Epidermal melanocyte (primary cell): Measurements from ENCODE around the gene MICAL3.
"Not testable (repeated sequence)": the region's sequence is repeated elsewhere in the genome, so short reads cannot be mapped to it uniquely, and the experiment has no call there.

Experiments used
- DNase-seq: peaks from one replicate; pipeline ENCODE4 v3.0.0; 2011; ENCODE audit warnings: low spot score; ENCODE audit not compliant: insufficient read length

Gene MICAL3

DNA sequence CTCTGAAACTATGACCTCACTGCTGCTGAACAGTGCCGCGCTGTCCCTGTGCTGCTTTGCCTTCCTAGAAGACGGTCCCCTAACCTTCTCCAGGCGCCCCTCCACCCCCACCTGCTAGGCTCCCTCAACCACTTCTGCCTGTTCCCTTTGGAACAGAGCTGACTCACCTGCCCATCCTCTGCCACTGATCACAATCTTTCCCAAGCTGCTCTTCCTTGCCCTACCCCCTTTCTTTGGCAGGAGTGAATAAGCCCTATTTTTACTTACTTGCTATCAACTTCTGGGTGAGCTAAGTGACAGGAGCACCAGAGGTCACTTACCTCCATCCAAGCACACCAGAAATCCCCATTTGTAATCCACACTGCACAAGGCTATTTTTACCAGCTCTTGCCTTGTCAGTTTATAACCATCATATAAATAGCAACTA lies 134.1 kb downstream of the MICAL3 start:
- DNase-seq = no peak

DNA sequence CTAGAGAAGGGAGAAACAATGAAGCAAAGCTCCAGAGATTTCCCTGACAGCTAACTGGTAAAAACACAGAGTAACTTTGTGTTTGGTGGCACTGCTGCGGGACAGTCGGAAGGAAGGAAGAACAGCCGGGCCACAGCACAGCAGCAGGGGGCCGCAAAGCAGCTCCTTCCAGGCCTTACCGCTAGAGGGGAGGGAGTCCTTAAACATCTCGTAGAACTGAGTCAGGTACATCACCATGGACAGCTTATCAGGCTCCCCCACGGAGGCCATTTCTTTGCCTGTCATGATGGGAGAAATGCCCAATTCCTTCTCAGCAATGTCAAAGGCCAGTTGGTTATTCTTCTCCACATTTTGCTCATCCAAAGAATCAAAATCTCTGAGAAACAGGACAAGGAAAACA lies 135.5 kb downstream of the MICAL3 start:
- DNase-seq = no peak

DNA sequence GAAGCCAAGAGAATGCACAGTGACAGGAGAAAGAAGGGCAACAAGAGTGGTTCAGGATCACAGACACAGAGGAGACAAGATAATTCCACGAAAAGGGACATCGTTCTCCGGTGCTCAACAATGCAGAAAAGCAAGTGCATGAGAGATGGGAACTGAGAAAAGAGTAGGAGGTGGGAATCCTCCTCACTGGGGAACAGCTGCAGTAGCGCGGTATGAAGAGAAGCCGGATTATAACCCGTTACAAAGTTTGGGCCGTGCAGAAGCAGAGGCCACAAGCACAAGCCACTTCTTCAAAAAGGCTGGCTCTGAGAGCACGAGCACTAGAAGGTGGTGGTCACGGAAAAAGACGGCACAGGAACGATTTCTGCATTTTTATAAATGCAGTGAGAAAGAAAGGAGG lies 135.9 kb downstream of the MICAL3 start:
- no peak for DNase-seq

DNA sequence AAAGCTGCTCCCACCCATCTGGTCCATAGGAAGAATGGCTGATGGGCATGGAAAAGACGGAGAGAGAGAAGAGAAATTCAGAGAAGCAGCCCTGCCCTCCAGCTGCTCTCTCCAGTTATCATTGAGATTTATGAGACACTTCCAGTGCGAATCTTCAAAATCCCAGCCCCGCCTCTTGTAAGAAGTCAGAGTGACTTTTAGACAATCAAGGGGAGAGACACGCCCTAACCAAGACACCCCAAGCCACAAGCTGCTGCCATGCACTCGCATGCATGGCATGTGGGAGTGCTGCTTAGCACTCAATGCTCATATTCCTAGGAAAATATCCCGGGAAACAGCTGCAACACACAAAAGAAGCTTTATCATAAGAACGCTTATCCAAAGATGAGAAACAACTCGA lies 139.5 kb downstream of the MICAL3 start:
- DNase-seq = no peak

DNA sequence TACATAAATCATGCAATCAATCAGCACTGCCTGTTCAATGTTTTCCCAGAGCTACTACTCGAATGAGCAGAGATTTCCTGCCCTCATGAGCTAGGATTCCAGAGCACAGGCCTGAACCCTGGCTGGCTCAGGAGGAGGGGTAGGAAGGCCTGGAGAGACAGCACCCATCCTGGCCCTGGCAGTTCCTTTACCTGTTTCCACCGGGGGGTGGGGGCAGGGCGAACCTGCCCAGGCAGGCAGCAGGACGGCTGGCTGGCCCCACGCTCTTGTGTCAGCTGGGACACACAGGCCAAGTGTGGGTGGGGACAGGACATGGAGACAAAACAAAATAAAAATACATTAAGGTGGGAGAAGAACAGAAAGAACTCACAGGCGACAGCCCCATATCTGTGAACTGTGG lies 140.3 kb downstream of the MICAL3 start:
- no peak for DNase-seq

DNA sequence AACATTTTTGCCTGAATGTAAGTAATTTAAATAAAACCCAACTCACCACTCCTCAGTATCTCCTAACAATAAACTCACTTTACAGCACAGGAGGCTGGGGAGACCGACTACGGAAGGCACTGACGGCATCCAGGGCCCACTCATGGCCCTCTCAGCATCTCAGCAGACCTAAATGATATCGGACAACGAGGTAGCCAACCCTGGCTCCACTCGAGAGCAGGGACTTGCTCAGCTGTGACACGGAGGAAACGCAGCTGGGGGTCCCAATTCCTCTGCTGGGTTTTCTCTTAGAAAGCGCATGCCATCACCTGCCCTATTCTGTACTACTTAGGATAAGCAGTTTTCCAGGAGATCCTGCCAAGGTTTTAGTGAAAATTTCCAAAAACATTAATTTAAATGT lies 141.0 kb downstream of the MICAL3 start:
- no peak for DNase-seq

DNA sequence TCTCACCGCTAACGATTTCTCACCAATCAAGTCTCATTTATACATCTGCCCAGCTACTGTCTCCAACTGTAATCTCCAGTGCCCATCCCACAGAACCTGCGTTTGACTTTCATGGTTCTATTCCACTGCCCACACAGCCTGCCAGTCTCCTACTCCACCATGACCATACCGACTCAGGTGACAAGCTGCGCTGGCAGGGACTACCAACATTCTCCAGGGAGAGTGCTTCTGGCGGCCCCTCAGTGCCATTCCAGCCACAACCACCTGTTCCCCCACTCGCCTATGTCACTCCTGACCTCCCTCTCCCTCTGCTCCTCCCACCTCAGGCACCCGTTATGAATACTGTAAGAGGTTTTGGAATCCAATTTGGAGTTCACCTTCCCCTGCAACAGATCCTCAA lies 141.6 kb downstream of the MICAL3 start:
- no peak for DNase-seq

DNA sequence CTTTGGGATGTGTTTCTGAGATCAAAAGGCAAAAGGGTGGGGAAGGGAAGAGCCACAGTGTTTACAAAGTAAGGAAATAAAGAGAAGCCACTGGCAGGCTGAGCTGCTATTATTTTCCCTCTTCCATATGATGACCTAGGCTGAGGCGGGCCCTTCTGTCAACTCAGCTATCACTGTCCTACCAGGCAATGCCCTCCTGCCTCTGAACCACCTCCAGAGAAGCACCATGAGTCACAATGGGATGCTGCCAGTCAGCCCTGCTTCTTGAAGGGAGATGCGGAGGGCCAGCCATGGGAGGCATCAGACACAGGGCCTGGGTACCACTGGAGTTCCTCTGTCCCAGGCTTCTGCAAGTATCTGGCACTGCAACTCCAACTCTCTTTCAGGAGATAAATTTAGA lies 142.2 kb downstream of the MICAL3 start:
- no peak for DNase-seq

DNA sequence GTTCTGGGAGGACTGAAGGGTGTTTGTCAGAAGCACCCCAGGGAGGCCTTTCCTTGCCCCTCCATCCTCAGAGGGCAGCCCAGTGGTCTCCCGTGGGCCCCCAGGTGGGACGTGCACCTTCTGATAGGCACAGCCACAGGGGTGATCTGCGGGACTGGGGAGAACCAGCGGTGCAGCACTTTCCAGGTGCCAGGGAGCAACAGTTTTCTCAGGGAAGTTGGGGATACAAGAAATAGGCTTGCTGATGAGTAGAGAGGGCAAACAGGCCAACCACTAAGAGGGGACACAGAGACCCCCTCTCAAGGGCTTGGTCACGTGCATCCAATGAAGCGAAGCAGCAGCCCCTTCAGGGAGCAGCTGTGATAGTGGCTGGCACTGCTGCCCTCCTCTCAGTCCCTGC lies 143.0 kb downstream of the MICAL3 start:
- no peak for DNase-seq

DNA sequence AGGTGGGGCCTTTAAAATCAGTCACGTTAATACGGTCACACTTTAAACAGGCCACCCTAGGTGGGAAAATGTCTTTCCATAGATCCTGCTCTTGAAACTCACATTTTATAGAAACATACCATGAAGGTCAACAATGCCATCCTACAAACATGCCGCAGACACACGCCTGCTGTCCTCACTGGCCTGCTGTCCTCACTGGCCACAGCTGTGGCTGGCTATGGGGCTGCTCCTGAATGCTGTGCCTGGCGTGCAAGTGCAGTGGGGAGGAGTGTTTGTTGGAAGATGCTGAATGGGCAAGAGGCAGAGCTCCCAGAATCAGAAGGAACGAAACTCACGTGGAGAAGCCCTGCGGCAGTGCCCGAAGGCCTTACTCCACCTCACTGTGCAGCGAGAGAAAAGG lies 143.9 kb downstream of the MICAL3 start:
- DNase-seq = no peak

DNA sequence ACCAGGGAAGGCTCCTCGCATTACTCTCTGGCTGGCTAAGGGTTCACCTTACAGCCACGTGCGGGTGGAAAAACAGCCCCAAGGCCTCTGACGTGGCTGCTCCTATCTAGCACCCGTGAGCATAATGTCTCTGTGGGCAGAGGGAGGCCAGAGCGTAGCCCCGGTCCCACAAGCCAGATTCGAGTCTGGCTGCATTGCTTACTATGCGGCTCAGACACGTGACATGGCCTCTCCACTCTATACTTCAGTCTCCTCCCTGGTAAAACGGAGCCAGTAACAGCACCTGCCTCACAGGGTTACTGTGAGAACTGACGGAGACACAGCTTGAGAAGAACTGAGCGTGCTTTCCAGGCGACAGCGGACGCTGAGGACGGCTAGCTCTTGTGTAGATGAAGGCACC lies 144.3 kb downstream of the MICAL3 start:
- no peak for DNase-seq

DNA sequence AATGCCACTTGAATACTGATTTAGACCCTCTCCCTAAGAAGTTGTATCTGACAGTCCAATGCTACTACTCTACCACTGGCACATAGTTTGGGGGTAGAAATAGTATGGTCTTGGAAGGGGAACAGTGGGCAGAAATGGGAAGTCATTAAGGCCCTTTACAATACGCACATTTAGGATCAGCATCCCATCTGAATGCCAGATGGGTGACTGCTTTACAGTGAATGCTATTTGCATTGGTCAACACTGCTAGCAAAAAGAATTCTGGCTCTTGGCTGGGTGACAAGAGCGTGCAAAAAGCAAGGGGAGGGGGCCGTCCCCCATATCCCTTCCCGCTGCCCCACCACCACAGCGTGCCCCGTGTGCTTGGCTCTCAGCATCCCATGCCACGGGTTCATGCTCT lies 145.4 kb downstream of the MICAL3 start:
- peak; percentile 34 for DNase-seq

DNA sequence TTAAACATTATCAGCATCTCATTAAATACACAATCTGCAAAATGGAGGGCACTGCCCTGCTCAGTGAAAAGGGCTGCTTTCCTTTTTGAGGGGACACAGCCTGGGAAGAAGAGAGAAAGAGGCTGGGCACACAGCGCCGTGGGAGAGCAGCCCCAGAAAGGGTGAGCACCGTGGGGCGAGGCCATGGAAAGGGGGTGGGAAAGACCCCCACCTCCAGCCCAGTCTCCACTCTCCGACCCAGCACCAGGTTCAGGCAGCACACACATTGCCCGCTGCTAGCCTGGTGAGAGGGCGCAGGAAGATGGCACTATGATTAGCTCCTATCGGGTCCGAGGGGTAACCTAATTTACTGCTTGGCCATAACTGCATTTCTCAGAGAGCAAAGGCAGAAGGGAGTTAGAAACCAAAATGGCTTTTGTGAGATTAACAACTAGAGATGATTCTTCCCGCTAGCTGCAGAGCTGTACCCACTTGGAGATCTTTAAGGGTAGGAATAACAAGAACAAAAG lies 146.1 kb downstream of the MICAL3 start:
- DNase-seq = no peak

DNA sequence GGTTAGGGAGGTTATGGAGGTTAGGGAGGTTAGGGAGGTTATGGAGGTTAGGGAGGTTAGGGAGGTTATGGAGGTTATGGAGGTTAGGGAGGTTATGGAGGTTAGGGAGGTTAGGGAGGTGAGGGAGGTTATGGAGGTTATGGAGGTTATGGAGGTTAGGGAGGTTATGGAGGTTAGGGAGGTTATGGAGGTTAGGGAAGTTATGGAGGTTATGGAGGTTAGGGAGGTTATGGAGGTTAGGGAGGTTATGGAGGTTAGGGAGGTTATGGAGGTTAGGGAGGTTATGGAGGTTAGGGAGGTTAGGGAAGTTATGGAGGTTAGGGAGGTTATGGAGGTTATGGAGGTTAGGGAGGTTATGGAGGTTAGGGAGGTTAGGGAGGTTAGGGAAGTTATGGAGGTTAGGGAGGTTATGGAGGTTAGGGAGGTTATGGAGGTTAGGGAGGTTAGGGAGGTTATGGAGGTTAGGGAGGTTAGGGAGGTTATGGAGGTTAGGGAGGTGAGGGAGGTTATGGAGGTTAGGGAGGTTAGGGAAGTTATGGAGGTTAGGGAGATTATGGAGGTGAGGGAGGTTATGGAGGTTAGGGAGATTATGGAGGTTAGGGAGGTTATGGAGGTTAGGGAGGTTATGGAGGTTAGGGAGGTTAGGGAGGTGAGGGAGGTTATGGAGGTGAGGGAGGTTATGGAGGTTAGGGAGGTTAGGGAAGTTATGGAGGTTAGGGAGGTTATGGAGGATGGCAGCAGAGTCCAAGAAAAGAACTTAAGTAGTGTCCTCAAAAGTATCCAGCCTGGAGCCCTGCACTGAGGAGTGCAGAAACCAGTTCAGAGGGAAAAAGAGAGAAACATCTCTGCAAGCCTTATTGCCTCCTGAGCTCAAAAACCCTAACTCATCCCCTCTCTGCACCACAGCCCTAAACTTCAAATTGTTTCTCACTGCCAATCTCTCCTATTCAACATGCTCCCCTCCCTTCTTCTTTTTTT lies 147.2 kb downstream of the MICAL3 start:
- DNase-seq = not testable (repeated sequence)

DNA sequence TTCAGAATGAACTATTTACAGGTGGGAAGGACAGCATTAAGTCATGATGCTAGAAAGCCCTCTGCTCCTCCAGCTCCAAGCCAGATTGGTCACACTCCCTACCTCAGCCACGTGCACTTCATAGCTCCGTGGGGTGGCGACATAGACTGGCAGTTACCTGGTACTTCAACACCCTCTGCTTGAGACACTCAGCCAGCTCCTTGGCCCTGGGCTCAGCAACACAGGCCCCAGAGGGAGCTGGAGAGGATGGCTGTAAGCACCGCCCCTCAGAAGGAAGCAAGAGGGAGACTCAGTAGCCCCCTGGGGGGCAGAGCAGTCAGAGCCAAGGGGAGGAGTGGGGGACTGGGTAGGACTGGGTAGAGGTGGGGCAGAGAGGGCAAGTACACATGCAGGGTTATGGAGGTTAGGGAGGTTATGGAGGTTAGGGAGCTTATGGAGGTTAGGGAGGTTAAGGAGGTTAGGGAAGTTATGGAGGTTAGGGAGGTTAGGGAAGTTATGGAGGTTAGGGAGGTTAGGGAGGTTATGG lies 148.0 kb downstream of the MICAL3 start:
- DNase-seq = no peak

DNA sequence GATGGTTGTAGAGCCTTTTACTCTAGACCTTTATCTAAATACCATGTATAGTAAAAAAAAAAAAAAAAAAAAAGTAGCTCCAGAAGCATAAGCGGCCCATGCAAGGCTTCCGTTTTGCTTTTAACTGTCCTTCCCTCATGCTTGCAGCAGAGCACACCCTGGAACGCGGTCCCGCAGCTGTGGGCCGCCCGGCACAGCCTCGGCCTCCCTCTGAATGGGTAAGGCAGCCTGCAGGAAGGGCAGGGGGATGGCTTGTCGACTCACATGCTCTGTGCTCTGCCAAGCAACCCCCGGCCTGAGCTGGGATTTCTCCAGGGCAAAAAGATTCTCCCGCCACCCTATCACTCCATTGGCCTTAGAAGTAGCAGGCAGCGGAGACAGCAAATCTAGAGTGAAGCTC lies 148.7 kb downstream of the MICAL3 start:
- no peak for DNase-seq

DNA sequence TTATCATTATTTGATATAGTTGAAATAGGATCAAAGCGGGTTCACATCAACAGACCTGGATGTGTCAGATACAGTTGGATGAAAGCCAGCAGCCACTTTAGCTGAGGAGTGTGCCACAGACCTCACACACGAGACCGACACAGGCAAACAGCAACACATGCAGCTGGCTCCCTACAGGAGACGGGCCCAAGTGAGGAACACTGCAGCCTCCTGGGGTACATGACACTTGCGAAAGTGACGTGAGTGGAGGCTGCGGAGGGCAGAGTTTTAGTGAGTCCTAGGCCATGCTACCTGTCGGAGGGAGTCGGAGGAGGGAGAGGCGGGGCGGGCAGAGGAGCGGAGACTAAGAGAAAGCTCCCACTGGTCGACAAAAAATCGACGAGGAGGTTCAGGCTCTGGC lies 149.2 kb downstream of the MICAL3 start:
- DNase-seq = no peak

DNA sequence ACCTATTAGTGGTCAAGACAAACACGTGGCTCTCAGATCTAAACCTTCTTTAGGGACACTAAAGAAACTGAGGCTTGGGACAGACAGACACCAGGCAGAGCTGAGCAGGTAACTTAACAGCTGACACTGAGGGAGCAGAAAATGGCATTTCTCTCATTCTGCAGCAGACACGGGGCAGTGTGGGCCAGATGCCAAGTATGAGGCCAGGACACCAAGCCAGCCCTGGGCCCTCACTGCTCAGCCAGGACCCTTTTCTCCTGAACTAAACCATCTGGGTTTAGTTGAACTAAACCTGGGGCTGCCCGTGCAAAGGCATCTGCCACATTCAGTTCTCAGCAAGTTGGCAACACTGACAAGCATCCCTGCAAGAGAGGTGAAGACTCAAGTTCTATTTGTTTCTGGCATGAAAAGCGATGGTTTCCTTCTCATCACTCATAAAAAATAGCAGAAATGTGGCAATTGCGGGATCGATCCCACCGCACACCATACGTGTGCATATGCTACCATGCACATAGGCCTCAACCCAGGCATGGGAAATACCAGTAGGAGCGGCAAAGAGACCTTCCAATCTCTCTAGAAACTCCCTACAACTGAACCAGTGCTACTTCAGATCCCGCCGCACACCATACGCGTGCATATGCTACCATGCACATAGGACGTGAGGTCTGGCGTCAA lies 150.0 kb downstream of the MICAL3 start:
- DNase-seq = no peak

DNA sequence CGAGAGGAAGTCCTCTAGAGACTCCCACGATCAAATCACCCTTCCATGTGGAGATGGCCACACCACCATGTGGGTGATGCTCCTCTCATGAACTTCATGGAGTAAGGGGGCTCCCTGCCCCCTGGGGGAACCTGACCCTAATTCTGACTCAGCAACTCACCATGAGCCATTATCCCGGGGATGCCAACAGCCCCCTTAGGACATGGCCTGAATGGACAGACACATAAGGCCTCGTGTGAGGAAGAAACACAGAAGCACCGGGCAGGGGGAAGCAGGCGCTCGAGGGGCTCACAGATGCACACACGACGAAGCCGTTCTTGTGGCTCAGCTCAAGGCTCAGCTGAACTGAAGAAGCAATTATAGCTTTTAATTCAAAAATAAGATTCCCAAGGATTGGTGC lies 150.6 kb downstream of the MICAL3 start:
- DNase-seq = no peak

DNA sequence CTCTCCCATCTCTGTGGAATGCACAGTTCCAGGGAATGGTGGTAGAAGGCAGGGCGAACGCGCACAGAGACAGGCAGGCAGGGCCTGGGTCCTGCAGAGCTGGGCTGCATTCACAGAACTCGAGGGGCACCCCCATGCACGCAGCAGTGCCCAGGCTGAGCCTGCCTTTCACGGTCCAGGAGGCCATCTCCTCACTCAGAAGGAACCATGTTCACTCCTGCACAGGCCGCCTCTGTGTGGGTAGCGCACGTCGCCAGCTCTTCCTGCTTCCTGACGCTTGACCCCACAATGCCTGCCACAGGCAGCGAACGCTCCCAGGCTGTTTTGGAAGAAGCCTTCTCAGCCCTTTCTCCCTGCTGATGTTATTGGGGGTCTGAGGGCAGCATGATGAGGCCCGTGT lies 151.2 kb downstream of the MICAL3 start:
- DNase-seq = no peak

DNA sequence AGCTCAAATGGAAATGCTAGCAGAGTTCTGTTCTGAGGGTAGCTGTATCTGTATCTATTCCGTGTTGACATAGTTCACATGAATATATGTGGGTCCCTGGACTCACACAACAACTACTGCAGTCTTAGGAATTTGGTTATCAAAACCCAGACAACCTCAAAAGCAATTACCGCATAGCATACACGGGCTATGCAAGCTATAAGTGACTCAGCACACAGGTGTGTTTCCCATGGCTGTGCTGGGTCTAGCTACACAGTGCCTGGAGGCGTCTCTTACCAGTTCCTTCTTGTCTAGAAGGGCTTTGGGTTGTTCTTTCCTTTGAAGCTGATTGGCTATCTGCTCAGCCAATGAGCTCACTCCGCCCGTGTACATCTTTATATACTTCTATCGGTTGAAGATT lies 151.9 kb downstream of the MICAL3 start:
- no peak for DNase-seq

DNA sequence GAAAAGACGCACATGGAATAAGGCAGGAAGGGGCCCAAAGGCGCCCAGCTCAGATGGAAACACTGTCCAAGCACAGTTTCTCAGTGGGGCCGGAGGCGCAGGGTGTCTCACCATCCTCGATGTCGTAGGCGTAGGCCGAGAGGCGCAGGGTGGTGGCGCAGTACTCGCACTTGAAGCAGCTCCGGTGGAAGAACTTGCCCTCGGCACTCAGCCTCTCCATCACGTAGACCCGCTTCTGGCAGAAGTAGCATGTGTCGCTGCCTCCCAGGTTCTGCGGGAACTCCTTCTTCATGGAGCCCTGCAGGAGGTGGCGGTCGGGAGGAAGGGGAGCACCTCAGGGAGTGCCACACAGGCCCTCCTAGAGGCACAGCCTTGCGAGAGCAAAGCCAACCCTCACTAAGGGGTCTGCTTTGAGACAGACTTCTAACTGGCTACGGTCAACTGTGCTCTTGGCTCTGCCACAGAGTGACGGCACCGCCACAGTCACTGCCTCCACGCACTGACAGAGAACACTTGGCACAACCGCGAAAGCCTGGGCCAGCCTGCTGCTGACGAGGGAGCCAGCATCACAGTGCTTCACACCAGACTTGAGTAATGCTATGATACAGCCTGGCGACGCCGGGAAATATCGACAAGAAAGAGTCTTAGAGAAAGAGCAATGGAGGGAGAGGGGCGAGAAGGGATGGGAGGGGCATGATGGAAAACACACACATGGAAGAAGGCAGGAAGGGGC lies 152.5 kb downstream of the MICAL3 start:
- DNase-seq = no peak
